AG04449 (cell line): ENCODE data around the gene SNX10.
"Not testable (repeated sequence)": the region's sequence is repeated elsewhere in the genome, so short reads cannot be mapped to it uniquely, and the experiment has no call there.

ENCODE experiments used
- CTCF ChIA-PET: fragments of 350-600 bp; formaldehyde crosslinking; extraction: SDS; loops from one replicate; lab custom pipeline; 2021; ENCODE audit warnings: antibody characterized with exemption; lab: Yijun Ruan, JAX
- POLR2A ChIA-PET: fragments of 400-600, 350-600 bp; formaldehyde crosslinking; extraction: SDS; loops from one replicate; lab custom pipeline; 2020; ENCODE audit warnings: antibody characterized with exemption, inconsistent platforms; lab: Yijun Ruan, JAX
- DNase-seq: peaks from one replicate; pipeline ENCODE4 v3.0.0-alpha.2; 2010; ENCODE audit warnings: low read depth, low spot score
- H3K4me3 ChIP-seq: 2 replicates; pipeline ENCODE4 v1.5.1; 2011; ENCODE audit warnings: low read depth, mild to moderate bottlenecking, control low read depth, low read length
- CTCF ChIP-seq: IDR thresholded peaks from one replicate; pipeline ENCODE4 v1.5.1; 2011; ENCODE audit warnings: mild to moderate bottlenecking, moderate library complexity, low read length, control low read depth, inconsistent platforms; ENCODE audit not compliant: insufficient read depth; ENCODE audit errors: missing control alignments

SNX10 gene, protein sequence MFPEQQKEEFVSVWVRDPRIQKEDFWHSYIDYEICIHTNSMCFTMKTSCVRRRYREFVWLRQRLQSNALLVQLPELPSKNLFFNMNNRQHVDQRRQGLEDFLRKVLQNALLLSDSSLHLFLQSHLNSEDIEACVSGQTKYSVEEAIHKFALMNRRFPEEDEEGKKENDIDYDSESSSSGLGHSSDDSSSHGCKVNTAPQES

DNA sequence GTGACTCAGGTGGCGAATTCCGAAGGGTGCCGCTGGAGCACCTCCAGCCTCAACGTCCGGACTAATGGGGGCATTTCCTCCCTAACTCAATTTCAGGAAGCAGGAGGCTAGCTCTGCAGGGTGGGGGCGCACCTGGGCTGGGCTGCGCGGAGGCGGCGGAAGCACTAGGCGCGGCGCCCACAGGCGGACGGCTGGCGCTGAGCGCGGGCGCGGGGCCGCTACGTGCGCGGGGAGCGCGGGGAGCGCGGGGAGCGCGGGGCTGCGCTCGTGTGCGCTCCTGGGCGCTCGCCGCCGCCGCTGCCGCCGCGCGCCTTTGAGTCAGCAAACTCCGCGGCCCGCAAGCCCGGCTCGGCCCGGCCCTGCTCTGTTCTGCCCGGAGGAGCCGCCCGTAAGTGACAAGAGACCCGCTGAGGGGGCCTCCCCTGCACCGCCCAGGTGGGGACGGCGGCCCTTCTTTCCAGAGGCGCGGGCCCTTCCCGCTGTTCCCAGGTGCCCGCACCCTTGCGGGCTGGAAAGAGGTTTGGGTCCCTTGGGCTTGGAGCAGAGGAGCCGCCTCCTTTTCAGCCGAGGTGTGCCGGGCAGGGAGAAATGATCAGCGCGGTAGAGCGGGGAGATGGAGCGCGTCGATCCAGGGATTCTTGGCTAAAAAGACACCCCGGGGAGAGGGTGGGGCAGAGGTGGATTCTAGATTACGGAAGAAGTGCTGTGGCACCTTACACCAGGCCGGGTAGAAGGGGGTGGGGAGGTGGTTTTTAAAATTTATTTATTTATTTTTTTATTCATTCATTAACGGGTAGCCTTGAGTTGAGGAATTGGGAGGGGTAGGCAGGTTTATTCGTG lies at the start of gene SNX10:
Gene SNX10 (plus strand): TSS at position 164 of the 840 bp plus-strand sequence. CDS start 54,581 bp downstream, outside the sequence.
- TF ChIP-seq CTCF: no peak
- CTCF ChIA-PET: no interaction called here
- POLR2A ChIA-PET: no interaction called here
- peak within 1 kb of the TSS; percentile 12; the same call in 1 of the 2 replicates for H3K4me3 ChIP-seq
- DNase-seq: no peak

DNA sequence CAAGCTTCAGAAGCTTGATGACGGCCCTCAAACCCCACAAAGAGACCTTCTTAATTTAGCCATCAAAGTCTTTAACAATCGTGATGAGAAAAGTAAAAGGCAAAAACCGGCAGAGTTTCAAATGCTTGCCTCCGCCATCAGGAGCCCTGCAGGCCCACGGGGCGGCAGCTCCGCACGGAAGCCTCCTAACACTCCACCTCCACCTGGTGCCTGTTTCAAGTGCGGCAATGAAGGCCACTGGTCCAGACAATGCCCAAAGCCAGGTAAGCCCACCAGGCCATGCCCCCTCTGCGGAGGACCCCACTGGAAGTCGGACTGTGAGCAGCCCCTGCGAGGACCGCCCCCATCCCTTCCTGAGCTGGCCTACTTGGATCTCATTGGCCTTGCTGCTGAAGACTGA lies 46.5 kb upstream of the SNX10 start:
- H3K4me3 ChIP-seq: no peak overlapping the region
- POLR2A ChIA-PET: no interaction called here
- TF ChIP-seq CTCF: no peak
- CTCF ChIA-PET: no interaction called here
- no peak for DNase-seq

GRCh38 chr7:26250239-26250638 lies 41.4 kb upstream of the SNX10 start:
- CTCF ChIA-PET: no interaction called here
- no peak overlapping the region for H3K4me3 ChIP-seq

DNA sequence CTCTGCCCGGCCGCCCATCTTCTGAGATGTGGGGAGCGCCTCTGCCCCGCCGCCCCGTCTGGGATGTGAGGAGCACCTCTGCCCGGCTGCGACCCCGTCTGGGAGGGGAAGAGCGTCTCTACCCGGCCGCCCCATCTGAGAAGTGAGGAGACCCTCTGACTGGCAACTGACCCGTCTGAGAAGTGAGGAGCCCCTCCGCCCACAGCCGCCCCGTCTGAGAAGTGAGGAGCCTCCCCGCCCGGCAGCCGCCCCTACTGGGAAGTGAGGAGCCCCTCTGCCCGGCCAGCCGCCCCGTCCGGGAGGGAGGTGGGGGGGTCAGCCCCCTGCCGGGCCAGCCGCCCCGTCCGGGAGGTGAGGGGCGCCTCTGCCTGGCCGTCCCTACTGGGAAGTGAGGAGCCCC lies 29.8 kb upstream of the SNX10 start:
- CTCF ChIA-PET, DNase-seq, H3K4me3 ChIP-seq, POLR2A ChIA-PET: not testable (repeated sequence)

More at GRCh38 chr7:26250239-26250638, 41.4 kb upstream of the SNX10 start:
- no peak for TF ChIP-seq CTCF
- DNase-seq: no peak
- POLR2A ChIA-PET: no interaction called here

- DNase-seq: no peak
- TF ChIP-seq CTCF: no peak
- POLR2A ChIA-PET: no interaction called here
- CTCF ChIA-PET: no interaction called here
- no peak overlapping the region for H3K4me3 ChIP-seq
Observed at GRCh38 chr7:26265065-26265464, 26.6 kb upstream of the SNX10 start.

DNA sequence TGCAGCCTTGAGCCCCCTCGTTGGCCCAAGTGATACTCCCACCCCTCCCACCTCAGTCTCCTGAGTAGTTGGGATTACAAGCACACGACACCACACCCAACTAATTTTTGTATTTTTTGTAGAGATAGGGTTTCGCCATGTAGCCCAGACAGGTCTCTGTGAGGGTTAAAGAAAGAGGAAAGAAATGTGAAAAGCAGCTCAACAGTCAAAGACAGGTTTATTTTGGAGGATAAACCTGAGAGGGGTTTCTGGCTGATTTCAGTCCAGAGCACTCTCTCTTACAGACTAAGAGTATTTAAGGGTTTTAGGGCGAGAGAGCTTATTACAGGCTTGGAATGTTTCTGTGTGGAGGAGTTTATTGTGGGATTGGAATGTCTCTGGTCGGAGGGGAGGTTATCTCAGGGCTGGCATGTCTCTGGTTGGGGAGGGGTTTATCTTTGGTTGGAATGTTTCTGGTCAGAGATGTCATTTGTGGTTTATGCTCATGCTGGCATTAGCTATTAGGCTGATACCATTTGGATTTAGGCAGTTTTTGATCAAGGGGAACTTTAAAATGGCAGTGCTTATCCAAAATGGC lies 26.1 kb upstream of the SNX10 start:
- ChIA-PET CTCF (no interaction called here), POLR2A (no interaction called here)
- no peak overlapping the region for H3K4me3 ChIP-seq
- no peak for TF ChIP-seq CTCF
- DNase-seq: no peak
